GM21529 (cell line): ENCODE measurements around the gene BRMS1.
A peak's percentile ranks its signal among the peaks of the same experiment; 100 is the strongest.
"Not testable (repeated sequence)": the region's sequence is repeated elsewhere in the genome, so short reads cannot be mapped to it uniquely, and the experiment has no call there.

Experiments
- ATAC-seq: cut with Tn5 transposase; IDR thresholded peaks from one replicate; pipeline ENCODE4 v1.9.1; 2021; ENCODE audit not compliant: unreplicated experiment

BRMS1 gene

DNA sequence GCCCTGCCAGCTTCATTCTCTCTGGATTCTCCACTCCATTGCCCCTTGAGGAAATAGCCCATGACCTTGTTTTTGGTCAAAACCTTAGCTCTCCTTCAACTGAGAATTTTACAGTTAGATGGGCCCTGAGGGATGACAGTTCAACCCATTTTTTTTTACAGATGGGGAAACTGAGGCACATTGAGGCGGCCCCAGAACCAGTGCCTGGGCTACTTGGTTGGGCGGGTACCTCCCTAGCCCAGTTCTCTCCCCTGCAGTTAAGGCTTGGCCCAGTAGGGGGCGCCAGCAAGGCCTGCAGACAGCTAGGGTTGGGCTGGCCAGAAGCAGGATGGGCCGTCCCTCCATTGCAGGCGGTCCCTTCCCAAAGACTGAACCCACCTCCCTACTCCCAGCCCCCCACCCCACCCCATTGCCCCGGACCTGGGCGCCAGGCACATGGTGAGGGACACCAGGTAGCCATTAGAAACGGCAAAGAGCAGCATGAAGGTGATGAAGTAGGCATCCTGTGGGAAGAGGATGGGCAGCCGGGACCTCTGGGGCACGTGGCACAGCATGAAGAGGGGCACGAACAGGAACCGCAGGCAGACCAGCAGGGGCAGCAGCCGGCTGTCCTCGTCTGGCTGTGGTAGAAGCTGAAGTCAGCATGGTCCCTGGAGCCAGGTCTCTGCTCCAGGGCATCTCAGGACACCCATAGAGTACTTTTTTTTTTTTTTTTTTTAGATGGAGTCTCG, 19.1 kb upstream of the BRMS1 start:
- no peak for ATAC-seq

DNA sequence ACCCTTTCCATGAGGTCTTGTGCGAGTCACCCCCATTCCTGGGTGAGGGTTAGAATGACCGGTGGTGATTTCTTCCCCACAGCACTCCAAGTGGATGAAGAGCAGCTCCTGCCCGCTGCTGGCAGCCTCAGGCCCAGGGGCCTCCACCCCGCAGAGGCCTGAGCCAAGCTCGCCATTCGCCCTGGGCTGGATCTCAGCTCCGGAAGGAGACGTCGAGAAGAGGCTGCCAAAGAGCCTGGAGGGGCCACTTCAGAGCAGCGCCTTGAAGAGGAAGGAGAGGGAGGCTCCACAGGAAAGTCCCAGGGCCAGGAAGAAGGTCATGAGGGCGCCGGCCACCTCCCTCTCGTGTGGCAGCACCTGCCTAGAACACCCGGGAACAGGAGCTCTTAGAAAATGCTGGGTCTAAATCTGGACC, 18.3 kb upstream of the BRMS1 start:
- ATAC-seq = no peak

DNA sequence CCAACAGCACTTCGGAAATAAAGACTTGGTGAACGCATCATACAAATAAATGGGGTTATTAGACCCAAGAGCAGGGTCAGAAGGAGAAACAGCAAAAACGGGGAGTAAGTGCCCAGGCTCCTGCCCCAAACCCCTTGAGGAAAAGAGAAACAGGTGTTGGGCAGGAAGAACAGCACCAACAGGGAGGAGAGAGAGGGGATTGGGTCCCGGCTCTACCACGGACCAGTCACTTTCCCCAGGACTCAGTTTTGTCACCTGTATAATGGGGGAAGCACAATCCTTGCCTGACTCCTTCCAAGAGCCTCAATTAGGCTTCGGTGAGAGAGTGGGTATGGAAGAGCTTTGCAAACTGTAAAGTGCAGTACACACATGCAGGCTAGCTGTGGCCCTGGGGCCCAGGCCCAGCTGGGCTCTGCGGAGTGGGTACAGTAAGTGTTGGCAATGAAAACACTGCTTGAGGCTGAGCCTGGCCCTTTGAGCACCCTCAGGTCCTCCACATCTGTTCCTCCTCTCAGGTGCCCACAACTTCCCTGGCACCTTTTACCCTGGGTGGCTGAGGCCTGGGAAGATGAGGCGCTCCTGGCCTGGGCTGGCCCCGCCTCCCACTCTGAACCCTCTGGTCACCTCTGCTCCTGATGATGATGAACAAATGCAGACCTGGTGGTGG, 17.7 kb upstream of the BRMS1 start:
- no peak for ATAC-seq

DNA sequence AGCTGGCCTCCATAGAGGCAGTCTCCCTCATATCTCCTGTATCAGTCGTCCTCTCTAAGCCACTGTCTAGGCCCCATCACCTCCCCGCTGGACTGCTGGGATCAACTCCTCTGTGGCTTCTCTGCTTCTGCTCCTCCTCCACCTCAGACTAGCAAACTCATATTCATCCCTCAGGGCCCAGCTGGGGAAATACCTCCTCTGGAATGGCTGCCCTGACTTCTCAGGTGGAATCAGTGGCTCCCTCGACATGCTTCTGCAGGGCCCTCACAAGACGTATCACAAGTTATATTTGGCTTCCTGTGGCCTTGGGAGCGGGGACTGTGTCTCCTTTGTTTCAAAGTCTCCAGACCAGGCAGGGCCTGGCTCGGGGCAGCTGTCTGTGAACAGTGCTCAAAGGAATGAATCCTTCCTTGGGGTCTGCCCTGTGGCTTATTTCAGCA, 16.6 kb upstream of the BRMS1 start:
- no peak for ATAC-seq

DNA sequence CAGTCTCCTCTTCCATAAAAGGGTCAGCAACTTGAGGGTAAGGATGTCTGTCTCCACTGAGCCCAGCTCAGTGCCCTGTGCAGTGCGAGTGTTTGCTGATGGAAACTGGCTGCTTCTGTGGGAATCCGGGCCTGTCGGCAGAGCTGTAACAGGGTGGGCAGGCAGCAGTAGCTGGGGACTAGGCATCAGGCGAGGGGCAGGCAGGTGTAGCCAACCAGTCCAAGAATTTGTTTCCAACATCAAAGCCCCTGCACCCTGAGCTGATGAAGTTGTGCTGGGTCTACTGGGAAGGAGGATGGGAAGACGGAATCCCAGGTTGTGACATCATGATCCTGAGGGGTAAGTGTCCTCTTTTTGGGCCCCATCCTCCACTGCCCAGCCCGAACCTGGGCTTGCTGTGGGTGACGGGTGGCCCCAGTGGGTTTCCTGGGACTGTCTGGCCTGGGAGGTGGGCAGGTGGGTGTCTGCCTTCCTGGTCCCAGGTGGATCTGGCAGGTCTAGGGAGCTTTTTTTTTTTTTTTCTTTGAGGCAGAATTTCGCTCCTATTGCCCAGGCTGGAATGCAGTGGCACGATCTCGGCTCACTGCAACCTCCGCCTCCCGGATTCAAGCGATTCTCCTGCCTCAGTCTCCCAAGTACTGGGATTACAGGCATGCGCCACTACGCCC, 15.6 kb upstream of the BRMS1 start:
- ATAC-seq = no peak

DNA sequence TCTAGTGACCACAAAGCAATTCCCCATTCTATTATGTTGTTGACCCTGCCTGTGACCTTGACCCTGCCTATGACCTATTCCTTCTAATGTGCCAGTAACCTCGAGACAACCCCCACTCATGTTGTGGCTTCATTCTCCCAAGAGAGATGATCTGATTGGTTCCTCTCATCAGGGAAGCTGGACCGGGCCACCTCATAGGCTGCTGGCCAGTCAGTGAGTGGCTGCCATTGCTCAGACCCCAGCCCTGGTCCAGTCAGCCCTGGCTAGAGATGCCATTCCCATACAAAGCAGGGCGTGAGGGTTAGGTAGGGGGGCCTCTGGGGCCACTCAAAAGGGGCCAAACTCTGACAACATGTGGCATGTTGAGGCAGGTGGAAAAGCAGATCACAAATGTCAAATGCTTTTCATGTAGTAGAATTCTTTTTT, 14.8 kb upstream of the BRMS1 start:
- ATAC-seq = no peak

DNA sequence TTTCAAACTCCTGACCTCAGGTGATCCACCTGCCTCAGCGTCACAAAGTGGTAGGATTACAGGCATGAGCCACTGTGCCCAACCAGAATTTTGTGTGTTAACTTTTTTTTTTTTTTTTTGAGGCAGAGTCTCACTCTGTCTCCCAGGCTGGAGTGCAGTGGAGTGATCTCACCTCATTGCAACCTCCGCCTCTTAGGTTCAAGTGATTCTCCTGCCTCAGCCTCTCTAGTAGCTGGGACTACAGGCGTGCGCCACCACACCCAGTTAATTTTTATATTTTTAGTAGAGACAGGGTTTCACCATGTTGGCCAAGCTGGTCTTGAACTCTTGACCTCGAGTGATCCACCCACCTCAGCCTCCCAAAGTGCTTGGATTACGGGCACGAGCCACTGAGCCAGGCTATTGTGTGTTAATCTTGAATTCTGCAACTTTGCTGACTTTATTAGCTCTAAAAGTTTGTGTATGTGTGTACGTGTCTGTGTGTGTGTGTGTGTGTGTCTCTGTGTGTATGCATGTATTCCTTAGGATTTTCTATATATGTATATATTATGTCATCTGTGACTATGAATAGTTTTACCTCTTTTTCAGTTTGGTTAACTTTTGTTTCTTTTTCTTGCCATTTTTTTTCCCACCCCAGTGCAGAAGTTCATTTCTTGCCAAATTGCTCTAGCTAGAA, 5.8 kb upstream of the BRMS1 start:
- ATAC-seq = not testable (repeated sequence)

DNA sequence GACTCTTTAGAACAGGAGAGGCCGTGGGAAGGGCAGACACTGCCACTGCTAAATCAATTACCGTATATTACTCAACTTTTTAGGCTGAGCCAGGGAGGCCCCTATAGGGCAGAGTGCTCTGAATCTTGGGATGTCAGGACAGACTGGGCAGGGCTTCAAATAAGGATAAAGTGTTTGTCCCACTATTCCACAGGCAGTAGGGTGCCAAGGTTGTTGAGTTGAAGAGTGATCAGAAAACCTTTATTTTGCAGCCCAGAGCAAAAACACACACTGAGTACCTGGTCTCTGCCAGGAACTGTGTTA, 4.1 kb upstream of the BRMS1 start:
- no peak for ATAC-seq

DNA sequence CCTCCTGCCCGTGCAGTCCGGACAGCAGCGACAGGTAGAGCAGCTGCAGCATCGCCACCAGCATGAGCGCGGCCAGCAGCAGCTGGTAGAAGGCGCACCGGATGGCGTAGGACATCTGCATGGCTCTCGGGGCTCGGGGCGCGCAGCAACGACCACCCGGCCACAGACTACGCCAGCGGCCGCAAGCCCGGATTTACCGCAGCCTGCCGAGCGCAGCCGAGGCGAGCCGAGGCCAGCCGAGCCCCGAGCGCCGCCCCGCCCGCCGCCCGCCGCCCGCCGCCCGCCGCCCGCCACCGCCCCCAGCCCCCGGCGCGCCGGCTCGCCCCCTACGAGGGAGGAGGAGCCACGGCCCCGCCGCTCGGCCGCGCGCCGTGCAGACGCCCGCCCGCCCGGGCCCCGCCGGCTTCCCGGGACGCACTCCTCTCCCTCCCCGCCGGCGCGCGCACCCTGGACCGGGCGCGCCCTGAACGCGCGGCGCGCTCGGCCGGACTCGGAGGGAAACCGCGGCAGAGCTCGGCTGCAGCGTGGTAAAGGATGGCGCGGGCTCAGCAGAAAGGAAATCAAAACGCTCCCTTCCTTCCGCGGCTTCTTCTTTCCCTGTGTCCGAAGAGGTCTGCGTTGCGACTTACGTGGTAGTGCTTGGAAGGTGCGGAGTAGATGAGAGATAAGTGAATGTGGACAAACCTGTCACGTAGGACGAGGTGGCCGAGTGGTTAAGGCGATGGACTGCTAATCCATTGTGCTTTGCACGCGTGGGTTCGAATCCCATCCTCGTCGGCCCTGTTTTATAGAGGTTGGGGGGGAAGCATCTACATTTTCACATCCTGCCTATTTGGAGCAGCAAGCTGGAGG, 2.7 kb upstream of the BRMS1 start, which contains the start of gene B4GAT1:
Gene B4GAT1 (minus strand): TSS at position 205 of the 852 bp plus-strand sequence. CDS start 84 bp downstream, at position 121.
- peak; percentile 36 for ATAC-seq

DNA sequence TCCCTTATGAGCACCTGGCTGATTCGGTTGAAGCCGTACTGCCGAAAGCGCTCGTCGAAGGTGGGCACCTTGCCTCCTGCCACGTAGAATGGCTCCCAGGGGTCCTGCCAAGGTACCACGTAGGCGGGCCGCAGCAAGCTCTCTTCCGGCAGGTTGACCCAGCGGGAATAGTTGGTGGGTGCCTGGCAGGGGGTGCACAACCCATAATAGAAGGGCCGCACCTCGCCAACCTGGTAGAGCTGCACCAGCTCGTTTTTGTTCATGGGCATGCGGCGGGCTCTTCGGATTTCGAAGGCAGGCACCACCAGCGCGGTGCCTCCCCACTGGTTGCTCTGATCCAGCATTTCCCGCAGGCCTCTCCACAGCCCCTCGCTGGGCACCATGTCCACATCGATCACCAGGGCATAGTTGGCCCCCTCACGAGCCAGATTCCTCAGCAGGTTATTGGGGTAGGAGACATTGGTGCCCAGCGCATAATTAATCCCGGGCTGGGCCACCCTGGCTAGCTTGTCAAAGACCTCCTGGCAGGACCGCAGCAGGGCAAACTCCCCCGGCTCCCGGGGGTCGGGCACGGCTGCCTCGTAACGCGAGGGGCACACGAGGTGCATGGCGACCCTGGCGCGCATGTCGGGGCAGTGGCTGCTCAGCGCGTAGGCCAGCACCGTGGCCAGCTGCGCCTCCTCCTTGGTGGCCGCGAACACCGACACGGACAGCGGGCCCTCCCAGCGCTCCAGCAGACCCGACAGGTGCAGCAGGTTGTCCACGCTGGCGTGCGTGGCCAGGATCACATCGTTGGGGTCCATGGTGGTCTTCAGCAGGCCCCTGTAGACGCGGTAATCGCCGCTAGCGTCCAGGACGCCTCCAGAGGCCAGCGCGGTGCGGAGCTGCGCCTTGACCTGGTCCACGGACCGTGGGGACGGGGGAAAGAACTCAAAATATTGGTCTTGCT, 1.8 kb upstream of the BRMS1 start:
- ATAC-seq = no peak

DNA sequence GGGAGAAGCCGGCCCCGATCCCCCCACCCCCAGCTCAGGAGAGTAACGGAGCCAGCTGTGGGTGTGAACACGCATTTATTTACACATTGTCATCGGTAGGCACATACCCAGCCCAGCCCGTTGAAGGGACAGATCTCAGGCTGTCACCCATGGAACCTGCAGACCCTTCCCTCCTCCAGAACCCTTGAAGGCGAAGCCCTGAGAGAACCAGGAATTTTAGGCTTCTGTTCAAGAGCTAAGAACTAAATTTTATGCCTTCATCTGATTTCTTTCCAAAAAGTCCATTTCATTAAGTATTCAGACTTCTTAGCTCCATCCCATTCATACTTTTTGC, 379 bp upstream of the BRMS1 start:
- ATAC-seq = no peak

DNA sequence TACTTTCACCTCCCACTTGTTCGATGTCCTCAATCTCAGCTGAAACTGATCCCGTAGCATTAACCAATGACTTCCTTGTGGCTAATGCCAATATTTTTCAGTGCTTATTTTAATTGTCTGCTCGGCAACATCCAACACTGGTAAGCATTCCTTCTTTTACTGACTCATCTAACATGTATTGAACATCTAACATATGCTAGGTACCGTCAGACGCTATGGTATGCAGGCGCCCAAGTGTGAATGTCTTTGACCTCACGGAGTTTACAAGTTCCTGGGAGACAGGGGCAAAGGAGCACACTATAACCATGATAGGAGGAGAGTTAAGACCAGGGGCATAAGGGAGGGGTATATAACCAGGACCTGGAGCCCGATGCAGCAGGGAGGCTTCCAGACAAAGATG, 1.7 kb downstream of the BRMS1 start:
- ATAC-seq = no peak

DNA sequence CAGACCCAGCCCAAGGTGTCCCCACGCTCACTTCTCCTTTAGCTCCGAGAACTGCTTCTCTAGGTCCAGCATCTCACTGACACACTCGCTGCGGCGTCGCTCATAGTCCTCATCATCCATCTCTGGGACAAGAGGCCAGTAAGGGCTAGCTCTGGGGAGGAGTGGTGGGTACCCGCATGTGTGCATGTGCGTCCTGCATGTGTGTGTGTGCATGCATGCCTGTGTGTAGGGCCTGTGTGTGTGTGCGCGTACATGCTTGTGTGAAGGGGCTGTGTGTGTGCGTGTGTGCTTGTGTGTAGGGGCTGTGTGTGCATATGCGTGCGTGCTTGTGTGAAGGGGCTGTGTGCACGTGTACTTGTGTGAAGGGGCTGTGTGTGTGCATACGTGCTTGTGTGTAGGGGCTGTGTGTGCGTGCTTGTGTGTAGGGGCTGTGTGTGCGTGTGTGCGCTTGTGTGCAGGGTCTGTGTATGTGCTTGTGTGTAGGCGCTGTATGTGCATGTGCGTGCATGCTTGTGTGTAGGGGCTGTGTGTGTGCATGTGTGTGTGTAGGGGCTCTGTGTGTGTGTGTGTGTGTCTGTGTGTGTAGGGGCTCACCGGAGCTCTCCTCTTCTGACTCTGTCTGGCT, 3.3 kb downstream of the BRMS1 start:
- ATAC-seq = no peak

DNA sequence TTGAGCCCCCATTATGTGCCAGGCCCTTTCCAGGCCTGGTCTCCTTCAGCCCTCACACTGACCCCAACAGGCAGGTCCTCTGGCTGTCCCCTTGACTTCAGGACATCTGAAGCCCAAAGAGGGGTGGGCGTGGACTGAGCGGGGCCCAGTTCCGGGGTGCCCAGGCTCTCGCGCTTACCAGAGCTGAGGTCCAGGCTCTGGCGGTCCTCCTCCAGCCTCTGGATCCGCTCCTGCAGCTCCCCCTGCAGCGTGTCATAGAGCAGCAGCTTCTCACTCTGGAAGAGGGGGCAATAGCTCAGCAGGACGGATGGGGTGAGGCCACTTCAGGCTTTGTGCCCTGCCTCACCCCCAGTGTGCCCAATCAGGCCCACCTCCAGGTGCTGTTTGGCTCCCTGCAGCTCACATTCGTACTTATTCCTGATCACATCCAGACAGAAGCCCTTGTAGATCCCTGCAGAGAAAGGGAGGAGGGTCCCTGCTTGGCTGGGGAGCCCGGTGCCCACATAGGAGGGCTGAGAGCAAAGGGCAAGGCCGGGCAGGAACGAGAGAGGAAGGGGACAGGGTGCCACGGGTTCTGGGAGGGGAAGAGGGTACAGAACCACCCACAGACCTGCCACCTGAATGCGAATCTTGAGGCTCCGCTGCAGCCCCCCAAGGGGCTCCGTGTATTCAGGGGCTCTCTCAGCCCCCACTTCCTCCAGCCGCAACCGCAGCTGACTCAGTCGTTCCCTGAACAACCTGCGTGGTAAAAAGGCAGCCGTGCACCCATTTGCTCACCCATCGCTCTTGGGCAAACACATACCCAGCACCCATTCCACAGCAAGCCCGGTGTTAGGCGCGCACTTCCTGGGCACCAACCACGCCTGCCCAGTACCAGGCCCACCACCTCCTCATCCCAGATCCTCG, 4.1 kb downstream of the BRMS1 start:
- no peak for ATAC-seq

DNA sequence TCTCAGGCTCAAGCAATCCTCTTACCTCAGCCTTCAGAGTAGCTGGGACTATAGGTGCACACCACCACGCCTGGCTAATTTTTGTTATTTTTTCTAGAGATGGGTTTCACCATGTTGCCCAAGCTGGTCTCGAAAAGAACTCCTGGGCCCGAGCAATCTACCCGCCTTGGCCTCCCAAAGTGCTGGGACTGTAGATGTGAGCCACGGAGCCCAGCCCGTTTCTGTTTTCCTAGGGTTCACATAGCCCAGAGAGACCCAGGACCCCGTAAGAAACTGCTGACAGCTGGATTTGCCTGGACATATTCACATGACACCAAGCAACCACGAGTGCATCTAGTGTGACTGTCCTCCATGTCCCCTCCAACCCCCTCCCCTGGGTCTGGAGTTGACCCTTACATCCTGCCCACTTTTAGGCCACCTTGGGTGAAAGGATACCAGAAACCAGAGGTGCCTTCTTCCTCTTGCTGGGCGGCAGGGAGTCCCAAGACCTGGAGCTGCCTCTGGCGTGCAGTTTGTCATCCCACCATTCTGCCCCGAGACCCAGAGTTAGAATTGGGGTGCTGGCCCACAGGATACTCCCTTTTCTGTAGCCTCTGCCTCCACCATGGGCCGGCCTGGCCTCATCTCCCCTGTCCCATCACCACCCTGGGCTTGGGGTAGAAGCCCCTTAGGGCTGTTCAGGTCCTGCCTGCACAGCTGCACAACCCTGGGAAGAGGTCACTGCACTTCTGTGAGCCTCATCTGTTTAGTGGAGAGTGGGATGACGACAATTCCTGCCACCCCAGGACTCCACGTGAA, 5.0 kb downstream of the BRMS1 start:
- no peak for ATAC-seq

DNA sequence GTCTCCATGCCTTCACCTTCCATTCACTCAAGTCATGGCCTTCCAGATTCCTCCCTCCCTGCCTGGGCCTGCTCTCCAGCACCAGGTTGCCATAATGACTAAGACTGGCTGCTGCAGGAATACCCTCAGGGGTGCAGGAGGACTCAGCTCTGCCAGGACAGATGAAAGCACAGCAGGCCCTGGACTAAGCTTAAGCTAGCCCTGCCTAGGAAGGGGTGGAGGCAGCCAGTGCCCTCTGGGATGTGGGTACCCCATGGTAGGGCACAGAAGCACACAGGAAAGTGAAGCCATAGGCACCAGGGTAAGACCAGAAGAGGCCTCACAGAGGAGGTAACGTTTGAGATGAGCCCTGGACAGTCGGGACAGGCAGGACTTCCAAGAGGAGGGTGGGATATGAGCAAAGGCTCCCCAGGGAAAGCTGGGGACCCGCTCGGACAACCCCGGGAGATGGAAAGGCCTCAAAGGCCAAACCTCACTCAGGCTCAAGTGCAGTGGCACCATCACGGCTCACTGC, 5.7 kb downstream of the BRMS1 start:
- ATAC-seq = no peak
